ENCODE results near the gene PDSS2.

The PDSS2 gene

GRCh38 chr6:107357842-107358241, 101.5 kb downstream of the PDSS2 start:
- DNase-seq (ENCODE audit: low read depth) = no peak

- no peak for DNase-seq (ENCODE audit: low read depth)
Observed at GRCh38 chr6:107357031-107357430, 102.3 kb downstream of the PDSS2 start.

- no peak for DNase-seq (ENCODE audit: low read depth)
Observed at GRCh38 chr6:107355659-107356058, 103.7 kb downstream of the PDSS2 start.

- DNase-seq (ENCODE audit: low read depth) = no peak
Observed at GRCh38 chr6:107354451-107354850, 104.9 kb downstream of the PDSS2 start.

DNA sequence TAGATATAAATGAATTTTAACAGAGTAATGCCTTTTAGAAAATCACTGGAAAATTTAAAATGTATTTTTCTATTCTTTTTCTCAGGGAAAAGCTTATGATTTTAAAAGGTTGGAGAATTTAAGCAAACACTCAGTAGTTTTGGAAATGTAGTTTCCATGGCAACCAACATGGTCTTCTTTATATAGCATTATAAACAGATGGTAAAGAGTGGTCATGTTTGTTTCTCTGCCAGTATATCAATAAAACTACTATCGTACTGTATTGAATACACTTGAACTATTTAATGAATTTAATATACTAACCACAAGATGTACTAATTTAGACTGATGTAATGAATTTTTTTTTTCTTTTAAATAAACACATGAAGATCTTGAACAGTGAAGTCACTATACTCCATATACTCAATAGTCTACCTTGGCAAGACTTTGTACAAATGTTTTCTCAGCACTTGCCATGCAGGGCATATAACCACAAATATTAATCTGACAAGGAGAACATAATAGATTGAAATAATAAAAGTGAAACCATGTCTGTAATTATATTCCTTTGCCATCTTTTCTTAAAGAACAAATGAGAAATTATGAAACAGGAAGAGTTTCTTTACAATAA, 105.5 kb downstream of the PDSS2 start:
- DNase-seq (ENCODE audit: low read depth) = no peak

GRCh38 chr6:107348224-107348623, 111.1 kb downstream of the PDSS2 start:
- no peak for DNase-seq (ENCODE audit: low read depth)

GRCh38 chr6:107345393-107345792, 114.0 kb downstream of the PDSS2 start:
- DNase-seq (ENCODE audit: low read depth) = no peak

GRCh38 chr6:107344981-107345380, 114.4 kb downstream of the PDSS2 start:
- no peak for DNase-seq (ENCODE audit: low read depth)

DNA sequence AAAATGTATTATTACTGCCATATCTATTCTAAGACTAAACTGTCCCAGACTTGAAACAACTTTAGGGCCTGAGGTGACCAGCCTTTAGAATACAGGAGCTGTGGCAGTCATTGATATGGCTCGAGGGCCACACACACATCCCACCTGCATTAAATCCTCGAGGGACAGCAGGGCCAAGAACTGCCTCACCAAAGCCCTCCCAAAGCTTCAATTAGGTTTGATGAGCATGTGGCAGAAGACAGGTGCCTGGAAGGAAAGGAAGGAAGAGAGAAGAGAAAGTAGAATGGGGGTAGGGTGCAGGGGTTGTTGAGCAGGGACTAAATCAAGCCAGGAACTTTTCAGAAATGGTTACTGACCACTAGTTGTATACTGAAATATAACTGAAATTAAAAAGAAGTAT, 115.0 kb downstream of the PDSS2 start:
- DNase-seq (ENCODE audit: low read depth) = no peak

DNA sequence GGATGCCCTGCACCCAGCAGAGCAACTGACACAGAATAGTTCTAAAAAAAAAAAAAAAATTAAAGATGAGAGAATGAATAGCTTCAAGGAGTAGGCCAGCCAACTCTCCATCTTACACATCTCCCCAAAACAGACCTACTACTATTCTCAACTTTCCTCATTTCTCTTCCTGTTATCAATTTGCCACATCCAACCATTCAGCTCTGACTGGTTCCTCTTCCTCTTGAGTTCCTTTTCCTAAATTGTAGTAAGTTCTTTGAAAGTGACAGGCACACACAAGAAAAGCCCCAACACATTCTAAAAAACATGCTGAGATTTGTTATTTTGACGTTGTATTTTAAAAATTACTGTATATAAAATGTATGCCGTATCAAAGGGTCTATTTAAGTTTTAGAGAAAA, 117.2 kb downstream of the PDSS2 start:
- DNase-seq (ENCODE audit: low read depth) = no peak

DNA sequence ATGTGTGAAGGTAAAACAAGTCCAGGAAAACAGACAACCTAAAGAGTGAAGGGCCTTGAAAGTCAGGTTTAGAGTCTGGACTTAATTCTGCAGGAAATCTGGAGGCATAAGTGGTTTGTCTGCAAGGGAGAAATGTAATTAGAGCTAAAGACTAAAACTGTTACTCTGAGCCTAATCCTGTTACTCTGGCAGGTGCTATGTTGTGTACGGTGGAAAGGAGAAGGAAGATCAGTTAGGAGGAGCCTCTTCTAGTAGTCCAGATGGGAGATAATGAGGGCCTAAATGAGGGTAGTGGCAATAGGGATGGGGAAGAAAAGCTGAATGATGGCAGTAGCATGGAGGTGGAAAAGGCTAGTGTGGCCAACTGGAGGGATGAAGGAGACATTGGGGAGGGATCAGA, 118.5 kb downstream of the PDSS2 start:
- no peak for DNase-seq (ENCODE audit: low read depth)

- no peak for DNase-seq (ENCODE audit: low read depth)
Observed at GRCh38 chr6:107337191-107337741, 122.1 kb downstream of the PDSS2 start.

- DNase-seq (ENCODE audit: low read depth) = no peak
Observed at GRCh38 chr6:107334026-107334425, 125.3 kb downstream of the PDSS2 start.

DNA sequence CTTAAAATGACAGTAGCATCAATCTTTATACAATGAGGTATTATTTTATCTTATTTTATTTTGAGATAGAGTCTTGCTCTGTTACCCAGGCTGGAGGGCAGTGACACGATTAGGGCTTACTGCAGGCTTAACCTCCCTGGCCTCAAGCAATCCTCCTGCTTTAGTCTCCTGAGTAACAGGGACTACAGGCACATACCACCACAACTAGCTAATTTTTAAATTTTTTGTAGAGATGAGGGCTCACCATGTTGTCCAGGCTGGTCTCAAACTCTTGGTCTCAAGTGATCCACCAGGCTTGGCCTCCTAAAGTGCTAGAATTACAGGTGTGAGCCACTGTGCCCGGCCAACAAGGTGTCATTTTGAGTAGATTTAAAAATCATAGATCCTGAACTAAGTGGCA, 125.9 kb downstream of the PDSS2 start:
- no peak for DNase-seq (ENCODE audit: low read depth)

- DNase-seq (ENCODE audit: low read depth) = no peak
Observed at GRCh38 chr6:107331409-107332386, 127.7 kb downstream of the PDSS2 start.

- no peak for DNase-seq (ENCODE audit: low read depth)
Observed at GRCh38 chr6:107330168-107330567, 129.2 kb downstream of the PDSS2 start.

- DNase-seq (ENCODE audit: low read depth) = no peak
Observed at GRCh38 chr6:107329063-107329860, 130.1 kb downstream of the PDSS2 start.

GRCh38 chr6:107328081-107328480, 131.3 kb downstream of the PDSS2 start:
- DNase-seq (ENCODE audit: low read depth) = no peak

- DNase-seq (ENCODE audit: low read depth) = no peak
Observed at GRCh38 chr6:107323133-107323785, 136.1 kb downstream of the PDSS2 start.

- DNase-seq (ENCODE audit: low read depth) = no peak
Observed at GRCh38 chr6:107321793-107322192, 137.6 kb downstream of the PDSS2 start.

- no peak for DNase-seq (ENCODE audit: low read depth)
Observed at GRCh38 chr6:107319906-107320530, 139.3 kb downstream of the PDSS2 start.

All from stimulated activated CD8-positive, alpha-beta memory T cell treated with anti-CD3 and anti-CD28 coated beads, Interleukin-4, amount 100 ng/mL, for 24 hours (primary cell).